Activated CD4-positive, alpha-beta T cell treated with anti-CD3 and anti-CD28 coated beads, Interleukin-2, amount 50 U/mL, for 16 hours (primary cell): ENCODE results near the gene RANBP17.

Source experiments
- DNase-seq: peaks from one replicate; pipeline ENCODE4 v3.0.0-alpha.2; 2020

Gene RANBP17

DNA sequence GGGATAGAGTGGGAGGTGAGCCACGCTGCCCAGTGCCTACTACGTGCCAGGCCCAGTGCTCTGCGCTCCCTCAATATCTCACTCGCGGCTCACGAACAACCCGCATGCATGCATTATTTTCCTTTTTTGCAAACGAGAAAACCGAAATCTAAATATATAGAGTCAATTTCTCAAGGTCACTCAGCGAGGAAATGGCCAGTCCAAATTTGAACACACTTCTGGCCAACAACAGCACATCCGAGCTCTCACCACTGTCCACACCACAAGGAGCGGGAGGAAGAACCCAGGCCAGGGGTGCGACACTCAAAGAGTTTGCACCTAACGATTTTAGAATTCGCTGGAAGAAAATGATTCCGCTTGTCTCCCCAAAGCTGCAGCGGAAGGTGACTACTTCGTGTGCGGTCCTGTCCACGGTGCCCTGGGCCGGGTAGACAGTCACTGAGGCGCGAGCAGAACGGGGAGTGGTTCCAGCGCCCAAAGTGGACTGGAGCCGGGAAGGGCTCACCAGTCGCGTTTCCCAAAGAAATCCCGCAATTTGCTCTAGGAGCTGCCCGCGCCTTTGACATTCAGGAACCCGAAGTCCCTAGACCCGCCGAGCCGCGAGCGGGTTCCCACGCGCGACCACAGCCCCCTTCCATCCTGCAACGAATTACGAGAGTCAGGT lies 446.1 kb downstream of the RANBP17 start:
- DNase-seq, result no peak

- DNase-seq, result no peak
Observed at GRCh38 chr5:171308453-171309275, 446.8 kb downstream of the RANBP17 start, which contains the start of gene TLX3. Gene TLX3 (plus strand): TSS chr5:171309248. CDS start chr5:171309366, 118 bp downstream.

DNA sequence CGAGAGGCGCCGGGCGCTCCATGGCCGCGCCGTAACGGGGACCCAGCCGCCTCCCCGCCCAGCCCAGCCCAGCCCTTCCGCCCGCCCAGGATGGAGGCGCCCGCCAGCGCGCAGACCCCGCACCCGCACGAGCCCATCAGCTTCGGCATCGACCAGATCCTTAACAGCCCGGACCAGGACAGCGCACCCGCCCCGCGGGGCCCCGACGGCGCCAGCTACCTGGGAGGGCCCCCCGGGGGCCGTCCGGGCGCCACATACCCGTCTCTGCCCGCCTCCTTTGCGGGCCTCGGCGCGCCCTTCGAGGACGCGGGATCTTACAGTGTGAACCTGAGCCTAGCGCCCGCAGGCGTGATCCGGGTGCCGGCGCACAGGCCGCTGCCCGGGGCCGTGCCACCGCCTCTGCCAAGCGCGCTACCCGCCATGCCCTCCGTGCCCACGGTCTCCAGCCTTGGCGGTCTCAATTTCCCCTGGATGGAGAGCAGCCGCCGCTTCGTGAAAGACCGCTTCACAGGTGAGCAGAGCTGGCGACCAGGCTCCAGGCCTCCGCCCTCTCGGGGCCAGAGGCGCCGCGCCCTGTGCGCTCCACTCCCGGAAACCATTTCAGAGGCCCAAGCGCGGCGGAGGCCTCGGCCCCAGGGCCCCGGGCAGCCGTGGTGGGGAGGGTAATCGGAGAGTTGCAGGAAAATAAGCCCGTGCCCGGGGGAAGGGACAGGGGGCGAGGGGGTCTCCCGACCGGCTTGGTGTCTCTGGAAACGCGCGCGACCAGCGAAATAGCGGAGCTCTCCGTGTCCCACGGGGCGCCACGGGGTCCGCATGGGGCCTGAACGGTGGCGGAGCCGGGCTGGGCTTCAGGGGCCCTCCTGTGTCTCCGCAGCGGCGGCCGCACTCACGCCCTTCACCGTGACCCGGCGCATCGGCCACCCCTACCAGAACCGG lies 447.7 kb downstream of the RANBP17 start:
- DNase-seq, result no peak

DNA sequence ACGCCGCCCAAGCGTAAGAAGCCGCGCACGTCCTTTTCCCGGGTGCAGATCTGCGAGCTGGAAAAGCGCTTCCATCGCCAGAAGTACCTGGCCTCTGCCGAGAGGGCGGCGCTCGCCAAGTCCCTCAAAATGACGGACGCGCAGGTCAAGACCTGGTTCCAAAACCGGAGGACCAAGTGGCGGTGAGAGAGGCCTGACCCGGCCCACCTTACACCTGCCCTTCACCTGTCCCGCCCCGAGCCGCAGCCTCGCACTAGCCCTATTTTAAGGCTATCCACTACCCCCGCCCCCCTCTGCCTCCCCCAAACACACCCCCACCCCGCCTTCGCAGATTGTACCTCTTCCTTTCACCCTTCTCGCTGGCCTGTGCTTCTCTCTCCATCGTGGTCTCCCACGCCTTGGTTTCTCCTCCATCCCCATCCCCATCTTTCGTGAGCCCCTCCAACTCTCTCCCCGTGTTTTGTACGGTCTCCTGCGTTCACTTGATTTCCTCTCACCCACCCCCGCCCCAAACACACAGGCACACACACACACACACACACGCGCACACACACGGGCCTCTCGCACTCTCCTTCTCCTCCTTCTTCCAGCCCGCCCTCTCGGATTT lies 448.5 kb downstream of the RANBP17 start:
- peak; percentile 48 for DNase-seq

DNA sequence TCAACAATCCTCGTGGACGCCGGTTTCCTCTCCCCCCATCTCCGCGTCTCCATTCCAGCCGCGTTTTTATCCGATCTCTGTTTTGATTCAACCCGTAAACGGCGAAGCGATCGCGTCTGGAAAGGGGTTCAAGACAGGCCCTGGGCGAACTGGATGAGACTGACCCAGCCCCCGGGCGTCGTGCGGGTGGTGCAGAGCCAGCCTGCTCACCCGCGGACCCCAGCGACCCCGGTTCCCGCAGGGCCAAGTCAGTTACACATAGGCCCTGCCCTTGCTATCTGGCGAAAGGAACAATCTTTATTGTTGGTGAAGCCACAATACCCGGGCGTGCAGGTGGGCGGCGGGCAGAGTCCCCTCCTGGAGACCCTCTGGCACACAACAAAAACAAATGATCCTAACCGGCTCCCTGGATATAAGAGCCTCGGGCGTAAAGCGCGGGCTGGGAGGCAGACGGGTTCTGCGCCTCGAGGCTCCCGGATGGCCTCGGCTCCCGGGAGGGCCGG lies 449.1 kb downstream of the RANBP17 start:
- no peak for DNase-seq

- peak; percentile 14 for DNase-seq
Observed at GRCh38 chr5:171311322-171312077, 449.7 kb downstream of the RANBP17 start.

DNA sequence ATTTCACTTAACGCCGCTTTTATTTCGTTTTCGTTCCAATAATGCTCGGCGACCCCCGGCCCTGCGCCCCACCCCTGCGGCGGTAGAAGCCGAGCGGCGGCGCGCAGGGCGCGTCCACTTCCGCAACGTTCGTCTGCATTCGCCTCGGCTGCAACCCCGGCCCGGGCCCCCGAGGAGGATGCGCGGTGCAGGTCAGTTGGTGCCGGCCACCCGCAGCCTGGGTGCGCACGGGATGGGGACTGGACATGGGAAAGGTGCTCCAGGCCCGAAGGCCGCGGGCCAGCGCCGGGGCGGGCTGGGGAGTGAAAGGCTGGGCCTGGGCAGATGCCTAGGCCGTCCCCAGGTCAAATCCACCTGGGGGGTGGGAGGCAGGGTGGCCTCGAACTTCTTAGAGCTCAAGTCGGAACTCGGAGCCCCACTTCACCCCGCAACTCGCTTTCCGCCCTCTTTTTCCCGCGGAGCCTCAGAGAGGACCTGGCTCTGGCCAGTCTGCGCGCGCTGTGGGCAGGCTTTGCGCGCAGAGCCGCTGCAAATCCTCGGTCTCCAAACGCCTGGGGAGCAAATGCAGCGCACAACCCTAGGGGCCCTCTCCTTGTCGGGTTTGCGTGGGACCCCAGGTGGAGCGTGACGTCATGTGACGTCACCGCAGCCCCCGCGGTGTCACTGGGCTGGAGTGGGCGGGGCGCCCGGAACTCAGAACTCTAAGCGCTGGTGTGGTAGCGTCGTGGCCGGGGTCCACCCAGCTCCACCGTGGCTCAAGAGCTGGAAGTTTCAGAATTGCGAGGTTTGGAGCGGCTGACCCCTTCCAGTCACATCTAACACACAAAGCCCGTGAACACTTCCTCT lies 450.5 kb downstream of the RANBP17 start:
- no peak for DNase-seq

GRCh38 chr5:171313481-171314206 lies 451.8 kb downstream of the RANBP17 start:
- DNase-seq, result no peak

GRCh38 chr5:171314728-171315385 lies 453.0 kb downstream of the RANBP17 start:
- DNase-seq, result no peak

- no peak for DNase-seq
Observed at GRCh38 chr5:171315386-171315891, 453.6 kb downstream of the RANBP17 start.

DNA sequence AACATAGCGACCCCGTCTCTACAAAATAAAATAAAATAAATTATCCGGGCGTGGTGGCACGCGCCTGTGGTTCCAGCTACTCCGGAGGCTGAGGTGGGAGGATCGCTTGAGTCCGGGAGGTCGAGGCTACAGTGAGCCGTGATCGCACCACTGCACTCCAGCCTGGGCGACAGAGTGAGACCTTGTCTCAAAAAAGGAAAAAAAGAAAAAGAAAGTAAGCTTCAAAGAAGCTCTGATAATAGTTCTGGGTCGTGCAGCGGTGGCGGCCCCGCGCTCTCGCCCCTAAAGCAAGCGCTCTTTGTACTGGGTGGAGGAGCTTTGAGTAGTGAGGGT lies 454.1 kb downstream of the RANBP17 start:
- DNase-seq, result no peak

GRCh38 chr5:171316258-171317121 lies 454.7 kb downstream of the RANBP17 start:
- no peak for DNase-seq

- no peak for DNase-seq
Observed at GRCh38 chr5:171317230-171317629, 455.4 kb downstream of the RANBP17 start.

GRCh38 chr5:171318026-171318425 lies 456.2 kb downstream of the RANBP17 start:
- DNase-seq, result no peak

DNA sequence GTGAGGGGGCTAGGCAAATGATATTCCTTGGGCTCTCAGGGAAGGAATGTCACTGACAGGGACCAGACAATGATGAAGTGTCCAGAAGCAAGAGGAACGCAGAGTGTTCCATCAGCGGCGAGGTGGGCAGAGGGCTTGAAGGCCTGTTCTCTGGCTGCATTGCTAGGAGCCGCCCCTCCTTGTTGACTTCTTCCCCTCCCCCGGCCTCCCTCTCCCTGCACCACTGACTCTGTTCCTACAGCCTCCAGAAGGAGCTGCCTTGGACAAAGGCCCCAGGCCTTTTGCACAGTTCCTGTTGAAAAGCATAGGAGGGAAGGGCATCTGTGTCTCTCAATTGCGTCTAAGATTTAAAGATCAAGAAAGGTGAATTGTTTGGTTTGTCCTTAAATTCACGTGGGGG lies 459.6 kb downstream of the RANBP17 start:
- DNase-seq, result no peak

DNA sequence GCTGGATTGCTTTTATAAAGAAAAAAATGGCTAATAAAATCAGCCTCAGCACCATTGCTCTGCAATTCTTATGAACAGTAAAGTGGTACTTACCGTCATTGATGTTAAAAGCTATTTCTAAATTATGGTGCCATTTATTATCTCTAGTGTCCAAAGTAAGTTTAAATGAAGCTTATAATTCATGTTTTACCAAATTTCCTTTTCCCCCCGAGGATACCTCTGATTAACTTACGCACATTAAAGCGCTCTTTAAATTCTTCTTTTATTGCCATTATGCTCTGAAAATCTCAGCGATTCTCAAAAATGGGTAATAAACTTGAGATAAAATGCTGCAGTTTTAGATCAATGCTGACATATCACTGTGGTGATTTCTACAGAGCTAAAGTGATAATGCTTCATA lies 460.7 kb downstream of the RANBP17 start:
- no peak for DNase-seq

GRCh38 chr5:171323007-171323406 lies 461.2 kb downstream of the RANBP17 start:
- no peak for DNase-seq
